GM12872 (cell line): ENCODE measurements around the gene SARS2.

Source experiments
- TF ChIP-seq, protein P1 (sequence below): IDR thresholded peaks from 3 replicates; pipeline ENCODE4 v1.5.1; 2011; ENCODE audit warnings: low read depth, mild to moderate bottlenecking, low read length, moderate library complexity; ENCODE audit not compliant: insufficient read depth

SARS2 gene

DNA sequence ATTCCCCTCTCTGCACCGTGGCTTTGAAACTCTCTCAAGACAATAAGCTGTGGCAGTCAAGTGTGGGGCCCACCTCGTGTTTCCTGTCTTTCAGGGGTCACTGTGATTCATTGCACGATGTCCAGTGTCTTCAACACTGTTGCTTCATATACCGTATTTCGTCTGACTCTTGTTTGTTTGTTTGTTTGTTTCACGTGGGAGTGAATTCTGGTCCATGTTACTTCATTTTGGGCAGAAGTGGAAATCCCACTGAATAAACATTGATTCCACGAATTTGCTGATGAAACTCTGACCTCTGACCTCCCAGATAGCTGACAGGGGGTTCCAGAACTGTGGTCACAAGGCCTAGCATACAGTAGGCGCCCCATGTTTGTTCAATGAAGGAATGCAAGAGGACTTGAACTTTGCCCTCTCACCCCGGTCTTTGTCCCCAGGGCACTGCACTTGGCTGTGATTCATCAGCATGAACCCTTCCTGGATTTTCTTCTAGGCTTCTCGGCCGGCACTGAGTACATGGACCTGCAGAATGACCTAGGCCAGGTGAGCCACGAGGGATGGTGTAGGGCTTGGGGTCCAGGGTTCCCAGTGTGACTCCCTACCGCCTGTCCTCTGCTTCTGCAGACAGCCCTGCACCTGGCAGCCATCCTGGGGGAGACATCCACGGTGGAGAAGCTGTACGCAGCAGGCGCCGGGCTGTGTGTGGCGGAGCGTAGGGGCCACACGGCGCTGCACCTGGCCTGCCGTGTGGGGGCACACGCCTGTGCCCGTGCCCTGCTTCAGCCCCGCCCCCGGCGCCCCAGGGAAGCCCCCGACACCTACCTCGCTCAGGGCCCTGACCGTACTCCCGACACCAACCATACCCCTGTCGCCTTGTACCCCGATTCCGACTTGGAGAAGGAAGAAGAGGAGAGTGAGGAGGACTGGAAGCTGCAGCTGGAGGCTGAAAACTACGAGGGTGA, 25.7 kb downstream of the SARS2 start:
- TF ChIP-seq, protein P1, sequence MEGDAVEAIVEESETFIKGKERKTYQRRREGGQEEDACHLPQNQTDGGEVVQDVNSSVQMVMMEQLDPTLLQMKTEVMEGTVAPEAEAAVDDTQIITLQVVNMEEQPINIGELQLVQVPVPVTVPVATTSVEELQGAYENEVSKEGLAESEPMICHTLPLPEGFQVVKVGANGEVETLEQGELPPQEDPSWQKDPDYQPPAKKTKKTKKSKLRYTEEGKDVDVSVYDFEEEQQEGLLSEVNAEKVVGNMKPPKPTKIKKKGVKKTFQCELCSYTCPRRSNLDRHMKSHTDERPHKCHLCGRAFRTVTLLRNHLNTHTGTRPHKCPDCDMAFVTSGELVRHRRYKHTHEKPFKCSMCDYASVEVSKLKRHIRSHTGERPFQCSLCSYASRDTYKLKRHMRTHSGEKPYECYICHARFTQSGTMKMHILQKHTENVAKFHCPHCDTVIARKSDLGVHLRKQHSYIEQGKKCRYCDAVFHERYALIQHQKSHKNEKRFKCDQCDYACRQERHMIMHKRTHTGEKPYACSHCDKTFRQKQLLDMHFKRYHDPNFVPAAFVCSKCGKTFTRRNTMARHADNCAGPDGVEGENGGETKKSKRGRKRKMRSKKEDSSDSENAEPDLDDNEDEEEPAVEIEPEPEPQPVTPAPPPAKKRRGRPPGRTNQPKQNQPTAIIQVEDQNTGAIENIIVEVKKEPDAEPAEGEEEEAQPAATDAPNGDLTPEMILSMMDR: no peak

DNA sequence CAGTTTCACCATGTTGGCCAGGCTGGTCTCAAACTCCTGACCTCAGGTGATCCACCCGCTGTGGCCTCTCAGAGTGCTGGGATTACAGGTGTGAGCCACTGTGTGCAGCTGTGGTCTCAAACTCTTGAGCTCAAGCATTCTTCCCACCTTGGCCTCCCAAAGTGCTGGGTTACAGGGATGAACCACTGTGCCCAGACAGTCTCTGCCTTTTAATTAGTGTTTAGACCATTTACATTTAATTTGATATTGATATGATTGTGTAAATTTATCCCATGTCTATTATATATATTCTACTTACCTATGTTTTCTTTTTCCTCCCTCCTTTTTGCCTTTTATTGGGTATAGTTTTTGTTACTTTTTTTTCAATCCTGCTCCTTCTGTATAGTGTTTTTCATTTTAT, 28.9 kb downstream of the SARS2 start:
- TF ChIP-seq, protein P1: no peak

DNA sequence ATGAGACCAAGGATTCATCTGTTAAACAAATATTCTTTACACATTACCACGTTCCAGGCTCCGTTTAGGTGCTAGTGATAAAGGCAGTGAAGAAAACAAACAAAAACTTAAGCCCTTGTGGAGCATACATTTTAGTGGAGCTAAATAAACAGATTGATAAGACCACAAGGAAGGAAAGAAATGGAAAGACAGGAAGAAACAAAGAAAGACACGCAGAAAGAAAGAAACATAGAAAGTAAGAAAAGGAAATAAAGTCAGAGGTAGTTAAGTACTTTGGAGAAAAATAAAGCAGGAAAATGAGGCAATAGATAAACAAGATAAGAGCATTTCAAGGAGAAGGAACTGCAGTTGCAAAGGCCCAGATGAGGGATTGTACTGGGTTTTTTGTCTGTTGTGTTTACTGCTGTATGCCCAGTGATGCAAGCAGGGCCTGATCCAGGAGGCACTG, 29.8 kb downstream of the SARS2 start:
- TF ChIP-seq, protein P1: no peak

DNA sequence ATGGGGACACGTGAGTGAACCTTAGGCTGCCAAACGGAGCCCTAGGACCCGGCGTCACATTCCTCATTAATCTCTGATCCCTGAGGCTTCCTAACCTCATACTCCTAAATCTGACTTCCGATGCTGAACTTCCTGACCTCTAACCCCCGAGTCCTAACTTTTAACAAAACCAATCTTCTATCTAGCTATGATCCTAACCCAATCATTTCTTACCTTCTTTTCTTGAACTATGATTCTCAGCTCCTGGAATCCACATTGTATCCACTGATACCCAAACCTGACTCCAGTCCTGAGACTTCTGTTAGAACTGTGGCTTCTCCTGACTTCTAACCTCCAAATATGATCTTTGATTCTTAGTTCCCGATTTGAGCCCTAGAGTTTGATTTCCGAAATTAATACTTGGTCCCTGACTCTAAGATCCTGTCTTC, 30.3 kb downstream of the SARS2 start:
- TF ChIP-seq, protein P1: no peak

DNA sequence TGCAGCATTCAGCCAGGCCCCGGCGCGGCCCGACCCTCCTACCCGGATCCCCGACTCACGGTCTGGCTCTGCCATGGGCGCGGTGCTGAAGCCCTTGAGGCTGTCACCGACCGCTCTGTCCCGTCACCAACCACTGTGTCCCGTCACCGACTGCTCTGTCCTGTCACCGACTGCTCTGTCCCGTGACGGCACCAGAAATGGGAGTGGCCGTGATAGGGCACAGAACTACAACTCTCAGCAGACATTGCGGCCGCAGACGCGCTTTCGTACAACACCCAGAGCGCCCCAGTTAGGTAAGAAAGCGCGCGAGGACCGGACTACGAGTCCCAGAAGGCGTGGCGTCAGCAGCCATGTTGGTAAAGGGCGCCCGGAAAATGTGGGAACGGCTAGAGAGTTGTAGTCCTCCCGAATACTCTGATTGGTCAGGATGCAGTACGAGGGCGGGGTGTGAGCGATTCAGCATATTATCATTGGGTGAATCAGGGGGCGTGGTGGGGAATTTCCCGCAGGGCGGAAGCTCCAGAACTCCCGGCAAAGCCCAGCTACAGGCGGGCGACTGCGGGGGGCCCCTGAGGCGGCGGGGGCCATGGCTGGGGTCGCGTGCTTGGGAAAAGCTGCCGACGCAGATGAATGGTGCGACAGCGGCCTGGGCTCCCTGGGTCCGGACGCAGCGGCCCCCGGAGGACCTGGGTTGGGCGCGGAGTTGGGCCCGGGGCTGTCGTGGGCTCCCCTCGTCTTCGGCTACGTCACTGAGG, 30.9 kb downstream of the SARS2 start, which contains the start of the genes NFKBIB and SIRT2:
Gene NFKBIB, plus strand, starts transcription at position 523 of the 755 bp plus-strand sequence. Its CDS starts 64 bp downstream, at position 587.
Gene SIRT2, minus strand, starts transcription at position 172 of the 755 bp plus-strand sequence. Its CDS starts 97 bp downstream, at position 75.
- TF ChIP-seq, protein P1: no peak

DNA sequence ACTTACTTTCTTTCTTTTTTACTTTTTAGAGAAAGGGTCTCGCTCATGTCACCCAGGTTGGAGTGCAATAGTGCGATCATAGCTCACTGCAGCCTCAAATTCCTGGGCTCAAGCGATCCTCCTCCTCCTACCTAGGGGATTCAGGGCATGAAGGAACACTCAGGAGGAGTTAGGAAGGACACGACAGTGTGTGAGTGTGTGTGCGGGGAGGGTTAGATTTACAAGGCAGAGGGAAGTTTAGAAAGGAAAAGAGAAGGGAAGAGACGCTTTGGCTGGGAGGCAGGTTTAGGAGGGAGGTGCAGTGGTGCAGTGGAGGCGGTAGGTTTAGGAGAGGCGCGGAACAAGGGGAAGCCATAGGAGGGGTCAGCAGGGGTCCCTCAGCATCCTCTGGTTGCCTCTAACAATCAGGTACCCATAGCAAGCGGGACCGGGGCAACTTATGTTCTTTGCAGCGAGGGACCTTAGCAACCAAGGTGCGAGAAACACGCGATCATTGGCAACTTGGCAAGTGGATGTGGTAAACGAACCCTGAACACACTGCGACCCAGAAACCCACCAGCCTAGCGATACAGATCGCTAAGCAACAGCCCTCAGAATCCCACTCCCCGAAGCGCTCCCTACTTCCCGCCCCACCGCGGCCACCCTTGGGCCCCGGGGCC, 31.6 kb downstream of the SARS2 start:
- TF ChIP-seq, protein P1: no peak
